RWPE2 (cell line): ENCODE data around the gene LDHAL6A.

Experiments used
- ATAC-seq: fragments of 200-7000 bp; cut with Tn5 transposase; 3 replicates; pipeline ENCODE4 v1.9.1; 2021; ENCODE audit warnings: low read depth
- DNase-seq: peaks from one replicate; pipeline ENCODE4 v3.0.0-alpha.2; 2020; ENCODE audit warnings: low spot score
- H3K27ac ChIP-seq: fragments of 450-650 bp; 2 replicates; pipeline ENCODE4 v1.5.1; 2017; ENCODE audit warnings: mild to moderate bottlenecking; ENCODE audit not compliant: poor library complexity, severe bottlenecking
- H3K27me3 ChIP-seq: fragments of 250-450 bp; sonication (Bioruptor Pico); 2 replicates; pipeline ENCODE4 v1.5.1; 2021; ENCODE audit warnings: mild to moderate bottlenecking, moderate library complexity; ENCODE audit not compliant: insufficient read depth, poor library complexity, severe bottlenecking
- H3K36me3 ChIP-seq: fragments of 250-450 bp; sonication (Bioruptor Pico); 2 replicates; pipeline ENCODE4 v1.5.1; 2020; ENCODE audit warnings: low read depth, mild to moderate bottlenecking, moderate library complexity
- H3K4me1 ChIP-seq: fragments of 250-450 bp; sonication (Bioruptor Pico); 2 replicates; pipeline ENCODE4 v1.5.1; 2021; ENCODE audit warnings: mild to moderate bottlenecking, moderate library complexity; ENCODE audit not compliant: insufficient read depth, poor library complexity, severe bottlenecking
- H3K4me3 ChIP-seq: fragments of 250-450 bp; sonication (Bioruptor Pico); 2 replicates; pipeline ENCODE4 v1.5.1; 2021; ENCODE audit warnings: mild to moderate bottlenecking, moderate library complexity; ENCODE audit not compliant: severe bottlenecking
- H3K9me3 ChIP-seq: fragments of 250-450 bp; sonication (Bioruptor Pico); 2 replicates; pipeline ENCODE4 v1.5.1; 2021; ENCODE audit warnings: mild to moderate bottlenecking, moderate library complexity; ENCODE audit not compliant: severe bottlenecking
- TF ChIP-seq, protein P1 (sequence below): fragments of 450-650 bp; IDR thresholded peaks from one replicate; pipeline ENCODE4 v1.5.1; 2017; ENCODE audit warnings: mild to moderate bottlenecking, moderate library complexity; ENCODE audit not compliant: poor library complexity, severe bottlenecking

Gene LDHAL6A

DNA sequence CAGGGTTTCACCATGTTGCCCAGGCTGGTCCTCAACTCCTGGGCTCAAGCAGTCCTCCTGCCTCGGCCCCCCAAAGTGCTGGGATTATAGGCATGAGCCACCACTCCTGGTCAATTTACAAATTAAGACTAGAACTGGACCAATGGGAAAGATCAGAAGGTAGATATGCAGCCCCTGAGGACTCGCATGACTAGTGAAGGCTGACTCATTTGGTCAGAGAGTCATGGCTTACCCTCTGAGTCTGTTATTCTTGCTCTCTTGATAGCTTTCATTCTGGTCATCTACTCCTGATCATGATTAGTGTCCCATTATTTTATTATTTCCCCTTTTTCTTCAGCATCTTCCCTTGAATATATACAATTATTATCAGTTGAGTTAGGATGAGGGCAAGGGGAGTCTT is 2.7 kb upstream of the LDHAL6A start:
- no peaks in the 10 kb centered on the region for H3K27me3 ChIP-seq
- no peak overlapping the region for H3K4me3 ChIP-seq
- no peaks in the 10 kb centered on the region for H3K9me3 ChIP-seq
- H3K36me3 ChIP-seq, result no peaks in the 10 kb centered on the region
- H3K4me1 ChIP-seq, result no peaks in the 10 kb centered on the region
- TF ChIP-seq, protein P1, sequence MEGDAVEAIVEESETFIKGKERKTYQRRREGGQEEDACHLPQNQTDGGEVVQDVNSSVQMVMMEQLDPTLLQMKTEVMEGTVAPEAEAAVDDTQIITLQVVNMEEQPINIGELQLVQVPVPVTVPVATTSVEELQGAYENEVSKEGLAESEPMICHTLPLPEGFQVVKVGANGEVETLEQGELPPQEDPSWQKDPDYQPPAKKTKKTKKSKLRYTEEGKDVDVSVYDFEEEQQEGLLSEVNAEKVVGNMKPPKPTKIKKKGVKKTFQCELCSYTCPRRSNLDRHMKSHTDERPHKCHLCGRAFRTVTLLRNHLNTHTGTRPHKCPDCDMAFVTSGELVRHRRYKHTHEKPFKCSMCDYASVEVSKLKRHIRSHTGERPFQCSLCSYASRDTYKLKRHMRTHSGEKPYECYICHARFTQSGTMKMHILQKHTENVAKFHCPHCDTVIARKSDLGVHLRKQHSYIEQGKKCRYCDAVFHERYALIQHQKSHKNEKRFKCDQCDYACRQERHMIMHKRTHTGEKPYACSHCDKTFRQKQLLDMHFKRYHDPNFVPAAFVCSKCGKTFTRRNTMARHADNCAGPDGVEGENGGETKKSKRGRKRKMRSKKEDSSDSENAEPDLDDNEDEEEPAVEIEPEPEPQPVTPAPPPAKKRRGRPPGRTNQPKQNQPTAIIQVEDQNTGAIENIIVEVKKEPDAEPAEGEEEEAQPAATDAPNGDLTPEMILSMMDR, result no peak
- no peak for DNase-seq
- peak; percentile 69 for ATAC-seq
- H3K27ac ChIP-seq, result no peak overlapping the region

DNA sequence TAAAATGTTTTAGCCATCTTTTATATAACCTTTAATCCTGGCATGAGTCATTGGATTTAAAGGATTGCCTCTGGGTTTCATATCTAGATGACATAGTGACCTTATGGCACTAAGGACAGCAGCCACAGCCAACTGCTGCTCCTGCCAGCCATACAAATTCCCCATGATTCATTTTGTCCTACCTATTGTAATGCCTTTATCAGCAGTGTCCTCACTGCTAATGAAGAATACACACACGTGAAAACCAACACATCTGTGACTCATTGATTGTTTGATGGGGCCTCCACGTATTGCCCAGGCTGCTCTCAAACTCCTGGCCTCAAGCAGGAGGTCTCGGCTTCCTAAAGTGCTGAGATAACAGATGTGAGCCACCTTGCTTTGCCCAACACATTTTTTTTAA is 1.8 kb downstream of the LDHAL6A start:
- Histone ChIP-seq H3K27me3 (no peaks in the 10 kb centered on the region), H3K9me3 (no peaks in the 10 kb centered on the region), H3K27ac (no peak overlapping the region), H3K36me3 (no peaks in the 10 kb centered on the region), H3K4me1 (no peaks in the 10 kb centered on the region), H3K4me3 (no peak overlapping the region)
- TF ChIP-seq, protein P1, result no peak
- DNase-seq, result no peak
- peak; percentile 53 for ATAC-seq

DNA sequence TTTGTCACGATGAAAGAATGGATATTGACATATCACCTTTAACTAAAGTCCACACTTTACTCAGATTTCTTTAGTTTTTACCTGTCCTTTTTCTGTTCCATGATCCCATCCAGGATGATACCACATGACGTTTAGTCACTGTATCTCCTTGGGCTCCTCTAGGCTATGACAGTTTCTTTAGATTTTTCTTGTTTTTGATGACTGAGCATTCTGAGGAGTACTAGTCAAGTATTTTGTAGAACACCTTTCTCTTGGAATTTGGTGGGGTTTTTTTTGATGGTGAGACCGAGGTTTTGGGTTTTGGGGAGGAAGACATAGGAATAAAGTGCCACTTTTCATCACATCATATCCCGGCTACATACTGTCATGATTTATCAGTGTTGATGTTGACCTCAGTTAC is 4.0 kb downstream of the LDHAL6A start:
- Histone ChIP-seq H3K27me3 (no peaks in the 10 kb centered on the region), H3K4me1 (no peaks in the 10 kb centered on the region), H3K36me3 (no peaks in the 10 kb centered on the region), H3K9me3 (no peaks in the 10 kb centered on the region), H3K27ac (no peak overlapping the region), H3K4me3 (no peak overlapping the region)
- DNase-seq, result no peak
- no peak for ATAC-seq
- TF ChIP-seq, protein P1, result no peak

DNA sequence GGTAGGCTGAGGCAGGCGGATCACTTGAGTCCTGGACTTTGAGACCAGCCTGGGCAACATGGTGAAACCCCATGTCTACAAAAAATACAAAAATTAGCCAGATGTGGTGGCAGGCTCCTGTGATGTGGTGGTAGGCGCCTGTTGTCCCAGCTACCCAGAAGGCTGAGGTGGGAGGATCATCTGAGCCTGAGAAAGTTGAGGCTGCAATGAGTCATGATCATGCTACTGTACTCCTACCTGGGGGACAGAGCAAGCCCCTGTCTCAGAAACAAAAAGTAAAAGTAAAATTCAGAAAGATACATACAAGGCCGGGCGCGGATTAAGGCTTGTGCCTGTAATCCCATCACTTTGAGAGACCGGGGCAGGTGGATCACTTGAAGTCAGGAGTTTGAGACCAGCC is 6.3 kb downstream of the LDHAL6A start:
- Histone ChIP-seq H3K4me3 (no peak overlapping the region), H3K4me1 (no peaks in the 10 kb centered on the region), H3K27ac (no peak overlapping the region), H3K9me3 (no peaks in the 10 kb centered on the region), H3K36me3 (no peaks in the 10 kb centered on the region), H3K27me3 (no peaks in the 10 kb centered on the region)
- TF ChIP-seq, protein P1, result no peak
- ATAC-seq, result no peak
- no peak for DNase-seq

DNA sequence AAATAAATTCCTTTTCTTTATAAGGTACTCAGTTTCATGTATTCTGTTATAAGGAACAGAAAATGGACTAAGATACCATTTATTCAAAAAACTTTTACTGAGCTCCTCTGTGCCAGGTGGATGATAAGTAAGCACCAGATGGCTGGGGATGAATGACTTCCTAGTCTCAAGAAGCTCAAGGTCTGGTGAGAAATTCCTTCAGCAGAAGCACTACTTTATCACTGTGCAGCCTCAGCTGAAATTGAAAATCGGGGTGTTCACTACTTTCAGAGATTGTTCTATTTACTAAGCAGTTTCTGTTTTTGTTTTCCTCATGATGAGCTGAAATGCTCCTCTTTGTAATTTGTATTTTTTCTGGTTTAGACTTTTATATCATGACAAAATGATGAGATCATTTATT is 7.8 kb downstream of the LDHAL6A start:
- no peaks in the 10 kb centered on the region for H3K9me3 ChIP-seq
- no peak for DNase-seq
- H3K4me3 ChIP-seq, result no peak overlapping the region
- H3K36me3 ChIP-seq, result no peaks in the 10 kb centered on the region
- TF ChIP-seq, protein P1, result no peak
- H3K27me3 ChIP-seq, result no peaks in the 10 kb centered on the region
- no peak for ATAC-seq
- no peaks in the 10 kb centered on the region for H3K4me1 ChIP-seq
- H3K27ac ChIP-seq, result no peak overlapping the region
